IgD-negative memory B cell (primary cell): Measurements from ENCODE around the gene PTCRA. TPM values are rescaled to one million over a fixed set of nuclear protein-coding genes. Genes with fewer than 3 reads are reported as not detected.

Source experiments
- H3K27ac Mint-ChIP-seq, 3 donors: one replicate each; pipeline ENCODE4 v1.8.0; 2020 to 2022; ENCODE audit warnings: mild to moderate bottlenecking in 3 of 3, mixed read lengths in 3 of 3, moderate library complexity in 1 of 3
- H3K27me3 Mint-ChIP-seq: one replicate; pipeline ENCODE4 v1.8.0; 2021; ENCODE audit warnings: mixed read lengths
- H3K36me3 Mint-ChIP-seq: one replicate; pipeline ENCODE4 v1.8.0; 2020; ENCODE audit warnings: mild to moderate bottlenecking, mixed read lengths
- H3K4me1 Mint-ChIP-seq, 3 donors: one replicate each; pipeline ENCODE4 v1.8.0; 2020 to 2022; ENCODE audit warnings: mixed read lengths in 3 of 3, mild to moderate bottlenecking in 1 of 3
- H3K4me3 Mint-ChIP-seq, 4 donors: one replicate each; pipeline ENCODE4 v1.8.0; 2020 to 2022; ENCODE audit warnings: mild to moderate bottlenecking in 4 of 4, mixed read lengths in 4 of 4, moderate library complexity in 3 of 4
- H3K9me3 Mint-ChIP-seq, 3 donors: one replicate each; pipeline ENCODE4 v1.8.0; 2020 to 2021; ENCODE audit warnings: mixed read lengths in 3 of 3, mild to moderate bottlenecking in 1 of 3
- polyA plus RNA-seq: library from polyadenylated mRNA; unstranded; fragments of 300-500 nt; fragmentation: Illumina TruSeq; gene quantifications from one replicate; pipeline ENCODE4 v1.2.3, GENCODE V29; 2021

PTCRA gene
- polyA plus RNA-seq, 1 donor from 2014 or later: 1.0 TPM

- Mint-ChIP-seq H3K36me3 (peaks cover 4% of the 10 kb centered on the region), H3K4me3 (no peak overlapping the region), H3K9me3 (no peaks in the 10 kb centered on the region), H3K27me3 (no peaks in the 10 kb centered on the region), H3K27ac (no peak overlapping the region), H3K4me1 (peaks cover 0 to 2% (median 0%) of the 10 kb centered on the region in 3 donors)
Observed at GRCh38 chr6:42968126-42968701, 52.4 kb downstream of the PTCRA start.

GRCh38 chr6:42968783-42969182 lies 52.9 kb downstream of the PTCRA start:
- Mint-ChIP-seq H3K36me3 (peaks cover 4% of the 10 kb centered on the region), H3K27me3 (no peaks in the 10 kb centered on the region), H3K4me3 (no peak overlapping the region), H3K4me1 (peaks cover 0 to 2% (median 0%) of the 10 kb centered on the region in 3 donors), H3K9me3 (no peaks in the 10 kb centered on the region), H3K27ac (no peak overlapping the region)

- no peak overlapping the region for H3K4me3 Mint-ChIP-seq
- no peak overlapping the region for H3K27ac Mint-ChIP-seq
- H3K27me3 Mint-ChIP-seq: no peaks in the 10 kb centered on the region
- H3K9me3 Mint-ChIP-seq: no peaks in the 10 kb centered on the region
- peaks cover 4% of the 10 kb centered on the region for H3K36me3 Mint-ChIP-seq
- peaks cover 0 to 2% (median 0%) of the 10 kb centered on the region in 3 donors for H3K4me1 Mint-ChIP-seq
Observed at GRCh38 chr6:42969431-42969830, 53.6 kb downstream of the PTCRA start.

GRCh38 chr6:42969934-42970333 lies 54.1 kb downstream of the PTCRA start:
- Mint-ChIP-seq H3K27me3 (no peaks in the 10 kb centered on the region), H3K9me3 (no peaks in the 10 kb centered on the region), H3K4me1 (peaks cover 0 to 2% (median 1%) of the 10 kb centered on the region in 3 donors), H3K36me3 (peaks cover 4% of the 10 kb centered on the region), H3K27ac (no peak overlapping the region), H3K4me3 (no peak overlapping the region)

GRCh38 chr6:42970871-42971612 lies 55.2 kb downstream of the PTCRA start:
- Mint-ChIP-seq H3K4me1 (peaks cover 0 to 6% (median 2%) of the 10 kb centered on the region in 3 donors), H3K27ac (no peak overlapping the region), H3K4me3 (no peak overlapping the region), H3K36me3 (peaks cover 4% of the 10 kb centered on the region), H3K9me3 (no peaks in the 10 kb centered on the region), H3K27me3 (no peaks in the 10 kb centered on the region)

- no peaks in the 10 kb centered on the region for H3K27me3 Mint-ChIP-seq
- no peak overlapping the region for H3K4me3 Mint-ChIP-seq
- peaks cover 2 to 9% (median 3%) of the 10 kb centered on the region in 3 donors for H3K4me1 Mint-ChIP-seq
- no peak overlapping the region for H3K27ac Mint-ChIP-seq
- no peaks in the 10 kb centered on the region for H3K36me3 Mint-ChIP-seq
- H3K9me3 Mint-ChIP-seq: no peaks in the 10 kb centered on the region
Observed at GRCh38 chr6:42971746-42972327, 56.0 kb downstream of the PTCRA start.

GRCh38 chr6:42973926-42974325 lies 58.1 kb downstream of the PTCRA start:
- H3K27me3 Mint-ChIP-seq: no peaks in the 10 kb centered on the region
- H3K4me1 Mint-ChIP-seq: peaks cover 8 to 17% (median 10%) of the 10 kb centered on the region in 3 donors
- H3K4me3 Mint-ChIP-seq: peak overlapping the region in 2 of 4 donors; percentile 11 to 60
- H3K27ac Mint-ChIP-seq: no peak overlapping the region
- H3K9me3 Mint-ChIP-seq: no peaks in the 10 kb centered on the region
- no peaks in the 10 kb centered on the region for H3K36me3 Mint-ChIP-seq

- Mint-ChIP-seq H3K9me3 (no peaks in the 10 kb centered on the region), H3K27me3 (no peaks in the 10 kb centered on the region), H3K4me3 (no peak overlapping the region), H3K27ac (no peak overlapping the region), H3K36me3 (no peaks in the 10 kb centered on the region), H3K4me1 (peaks cover 17 to 25% (median 19%) of the 10 kb centered on the region in 3 donors)
Observed at GRCh38 chr6:42974919-42975505, 59.2 kb downstream of the PTCRA start.

Other genes starting within 250 kb of the PTCRA start
- not detected for gene PRPH2, start 193.5 kb upstream of the PTCRA start, polyA plus RNA-seq
- 67.2 TPM for gene TBCC, start 169.9 kb upstream of the PTCRA start, polyA plus RNA-seq
- gene BICRAL, start 134.0 kb upstream of the PTCRA start, polyA plus RNA-seq: 4.7 TPM
- gene RPL7L1, start 36.4 kb upstream of the PTCRA start, polyA plus RNA-seq: 72.3 TPM
- 272 TPM for gene CNPY3, start 13.4 kb downstream of the PTCRA start, polyA plus RNA-seq
- gene GNMT, start 44.7 kb downstream of the PTCRA start, polyA plus RNA-seq: 1.2 TPM
- 12.7 TPM for gene PEX6, start 63.1 kb downstream of the PTCRA start, polyA plus RNA-seq
- gene PPP2R5D, start 68.5 kb downstream of the PTCRA start, polyA plus RNA-seq: 17.5 TPM
- gene MEA1, start 97.9 kb downstream of the PTCRA start, polyA plus RNA-seq: 76.3 TPM
- 60.3 TPM for gene KLHDC3, start 98.2 kb downstream of the PTCRA start, polyA plus RNA-seq
- 54.8 TPM for gene RRP36, start 105.6 kb downstream of the PTCRA start, polyA plus RNA-seq
- gene CUL7, start 137.8 kb downstream of the PTCRA start, polyA plus RNA-seq: 5.3 TPM
- gene MRPL2, start 143.4 kb downstream of the PTCRA start, polyA plus RNA-seq: 50.5 TPM
- 10.2 TPM for gene KLC4, start 143.6 kb downstream of the PTCRA start, polyA plus RNA-seq
- not detected for gene PTK7, start 160.3 kb downstream of the PTCRA start, polyA plus RNA-seq